ENCODE measurements around the gene PCMTD2. TPM values are rescaled to one million over a fixed set of nuclear protein-coding genes. Genes with fewer than 3 reads are reported as not detected.

Gene PCMTD2
- total RNA-seq, 2 experiments from 2014 or later = 68.5 to 76.5 TPM

DNA sequence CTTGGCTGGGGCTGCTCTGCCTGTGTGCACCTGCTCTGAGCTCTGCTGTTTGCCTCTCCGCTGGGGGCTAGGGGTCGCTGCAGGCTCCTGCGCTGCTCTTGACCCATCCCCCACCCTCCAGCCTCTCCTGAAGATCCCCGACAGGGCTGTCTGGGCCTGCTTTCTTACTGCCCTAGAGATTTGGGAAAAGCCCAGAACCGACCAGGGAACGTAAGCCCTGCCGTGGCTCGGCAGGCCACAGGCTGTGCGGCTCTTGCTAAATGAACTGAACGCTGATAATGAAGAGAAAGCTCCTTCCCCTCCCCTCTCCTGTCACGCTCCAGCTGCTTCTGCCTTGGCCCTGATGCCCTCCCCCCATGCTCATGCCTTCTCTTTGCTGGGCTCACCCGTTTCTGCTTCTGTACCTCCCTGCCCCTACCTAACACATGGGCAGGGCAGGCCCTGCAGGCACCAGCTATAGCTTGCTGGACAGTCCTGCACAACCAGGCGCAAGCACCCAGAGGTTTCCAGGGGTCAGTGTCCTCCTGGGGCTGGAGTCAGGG is 32.0 kb upstream of the PCMTD2 start:
- DNase-seq (no peak), ATAC-seq (ENCODE audit: poor library complexity) (no peak)
- no peak overlapping the region for H3K4me3 ChIP-seq (ENCODE audit: low read length)
- Mint-ChIP-seq H3K4me1 (ENCODE audit: low read depth) (peaks cover 24% of the 10 kb centered on the region), H3K36me3 (ENCODE audit: low read depth) (no peaks in the 10 kb centered on the region), H3K27me3 (peaks cover 4% of the 10 kb centered on the region), H3K27ac (no peak overlapping the region), H3K9me3 (no peaks in the 10 kb centered on the region), H3K4me3 (no peak overlapping the region)
- CTCF ChIA-PET = no interaction called here
- TF ChIP-seq, protein P1, sequence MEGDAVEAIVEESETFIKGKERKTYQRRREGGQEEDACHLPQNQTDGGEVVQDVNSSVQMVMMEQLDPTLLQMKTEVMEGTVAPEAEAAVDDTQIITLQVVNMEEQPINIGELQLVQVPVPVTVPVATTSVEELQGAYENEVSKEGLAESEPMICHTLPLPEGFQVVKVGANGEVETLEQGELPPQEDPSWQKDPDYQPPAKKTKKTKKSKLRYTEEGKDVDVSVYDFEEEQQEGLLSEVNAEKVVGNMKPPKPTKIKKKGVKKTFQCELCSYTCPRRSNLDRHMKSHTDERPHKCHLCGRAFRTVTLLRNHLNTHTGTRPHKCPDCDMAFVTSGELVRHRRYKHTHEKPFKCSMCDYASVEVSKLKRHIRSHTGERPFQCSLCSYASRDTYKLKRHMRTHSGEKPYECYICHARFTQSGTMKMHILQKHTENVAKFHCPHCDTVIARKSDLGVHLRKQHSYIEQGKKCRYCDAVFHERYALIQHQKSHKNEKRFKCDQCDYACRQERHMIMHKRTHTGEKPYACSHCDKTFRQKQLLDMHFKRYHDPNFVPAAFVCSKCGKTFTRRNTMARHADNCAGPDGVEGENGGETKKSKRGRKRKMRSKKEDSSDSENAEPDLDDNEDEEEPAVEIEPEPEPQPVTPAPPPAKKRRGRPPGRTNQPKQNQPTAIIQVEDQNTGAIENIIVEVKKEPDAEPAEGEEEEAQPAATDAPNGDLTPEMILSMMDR (IDR thresholded peaks at IDR 0.05) = no peak
- peaks cover 0 to 3% of the 10 kb centered on the region in 2 experiments for H3K27me3 ChIP-seq (ENCODE audit: control insufficient read depth in 1 of 2, insufficient read depth in 2 of 2, low read length in 2 of 2)
- H3K27ac ChIP-seq (ENCODE audit: low read depth in 1 of 2, low read length in 2 of 2) = no peak overlapping the region
- H3K9me3 ChIP-seq (ENCODE audit: control insufficient read depth in 1 of 2, insufficient read depth in 1 of 2, low read length in 2 of 2) = no peaks in the 10 kb centered on the region
- intact Hi-C loops (cut with DNase I, micrococcal nuclease) = no loop called here
- peaks cover 51% of the 10 kb centered on the region for H3K4me1 ChIP-seq (ENCODE audit: insufficient read depth, low read length)
- H3K36me3 ChIP-seq (ENCODE audit: insufficient read depth, low read length) = no peaks in the 10 kb centered on the region
- POLR2A ChIA-PET = no interaction called here

DNA sequence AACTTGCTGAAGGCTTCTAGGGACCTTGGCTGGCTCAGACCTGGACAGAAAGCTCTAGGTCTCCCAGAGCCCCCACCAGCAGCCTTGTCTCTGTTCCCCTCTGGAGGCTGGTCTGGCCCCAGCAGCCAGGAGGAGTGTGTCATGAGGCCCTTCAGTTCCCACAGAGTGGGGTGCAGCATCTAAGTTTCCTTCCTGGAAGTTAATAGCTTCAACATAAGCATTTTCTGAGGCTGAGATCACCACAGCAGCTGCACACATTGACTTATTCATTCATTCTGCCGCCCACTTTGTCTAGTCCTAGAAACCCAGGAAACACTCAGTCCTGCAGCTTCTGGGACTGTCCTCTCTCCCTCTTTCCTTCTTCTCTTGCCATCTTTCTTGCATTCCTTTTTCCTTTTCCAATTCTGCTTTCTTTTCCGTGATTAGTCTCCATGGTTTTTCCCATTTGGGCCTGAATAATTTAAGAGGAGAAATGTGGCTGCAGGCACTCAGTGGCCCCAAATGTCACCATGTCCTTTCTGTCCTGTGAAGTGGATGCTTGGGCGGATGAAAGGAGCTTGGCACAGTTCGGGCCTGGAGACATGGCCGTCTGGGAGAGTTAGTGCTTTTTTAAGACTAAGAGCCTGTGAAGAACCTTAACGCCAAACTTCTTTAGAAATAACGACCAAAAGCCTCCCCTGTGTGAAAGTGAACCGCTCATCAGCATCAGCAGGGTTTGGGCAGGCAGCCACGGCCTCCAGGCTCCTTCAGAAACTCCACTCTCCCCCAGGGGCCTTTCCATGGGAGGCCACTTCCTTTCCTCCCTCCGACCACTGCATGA is 31.0 kb upstream of the PCMTD2 start:
- POLR2A ChIA-PET = no interaction called here
- intact Hi-C loops (cut with DNase I, micrococcal nuclease) = no loop called here
- Histone ChIP-seq H3K4me1 (ENCODE audit: insufficient read depth, low read length) (peaks cover 49% of the 10 kb centered on the region), H3K4me3 (ENCODE audit: low read length) (no peak overlapping the region), H3K9me3 (ENCODE audit: control insufficient read depth in 1 of 2, insufficient read depth in 1 of 2, low read length in 2 of 2) (no peaks in the 10 kb centered on the region), H3K36me3 (ENCODE audit: insufficient read depth, low read length) (no peaks in the 10 kb centered on the region), H3K27ac (ENCODE audit: low read depth in 1 of 2, low read length in 2 of 2) (no peak overlapping the region), H3K27me3 (ENCODE audit: control insufficient read depth in 1 of 2, insufficient read depth in 2 of 2, low read length in 2 of 2) (peaks cover 0 to 3% of the 10 kb centered on the region in 2 experiments)
- Mint-ChIP-seq H3K4me1 (ENCODE audit: low read depth) (peaks cover 24% of the 10 kb centered on the region), H3K36me3 (ENCODE audit: low read depth) (no peaks in the 10 kb centered on the region), H3K4me3 (no peak overlapping the region), H3K27me3 (peaks cover 4% of the 10 kb centered on the region), H3K9me3 (no peaks in the 10 kb centered on the region), H3K27ac (no peak overlapping the region)
- no peak for DNase-seq
- TF ChIP-seq, protein P1 (IDR thresholded peaks at IDR 0.05) = no peak
- CTCF ChIA-PET = no interaction called here
- no peak for ATAC-seq (ENCODE audit: poor library complexity)

GRCh38 chr20:64225171-64225595 is 30.4 kb upstream of the PCMTD2 start:
- intact Hi-C loops (cut with DNase I, micrococcal nuclease) = no loop called here
- TF ChIP-seq, protein P1 (IDR thresholded peaks at IDR 0.05) = no peak
- Mint-ChIP-seq H3K27me3 (peaks cover 4% of the 10 kb centered on the region), H3K36me3 (ENCODE audit: low read depth) (no peaks in the 10 kb centered on the region), H3K4me1 (ENCODE audit: low read depth) (peaks cover 24% of the 10 kb centered on the region), H3K9me3 (no peaks in the 10 kb centered on the region), H3K27ac (no peak overlapping the region), H3K4me3 (no peak overlapping the region)
- DNase-seq (no peak), ATAC-seq (ENCODE audit: poor library complexity) (no peak)
- no peaks in the 10 kb centered on the region for H3K9me3 ChIP-seq (ENCODE audit: control insufficient read depth in 1 of 2, insufficient read depth in 1 of 2, low read length in 2 of 2)
- POLR2A ChIA-PET = no interaction called here
- no peak overlapping the region for H3K4me3 ChIP-seq (ENCODE audit: low read length)
- no peaks in the 10 kb centered on the region for H3K36me3 ChIP-seq (ENCODE audit: insufficient read depth, low read length)
- H3K4me1 ChIP-seq (ENCODE audit: insufficient read depth, low read length) = peaks cover 44% of the 10 kb centered on the region
- H3K27ac ChIP-seq (ENCODE audit: low read depth in 1 of 2, low read length in 2 of 2) = no peak overlapping the region
- CTCF ChIA-PET = no interaction called here
- H3K27me3 ChIP-seq (ENCODE audit: control insufficient read depth in 1 of 2, insufficient read depth in 2 of 2, low read length in 2 of 2) = peaks cover 0 to 3% of the 10 kb centered on the region in 2 experiments
